Measurements from ENCODE around the gene TM4SF5. TPM values are rescaled to one million over a fixed set of nuclear protein-coding genes. Genes with fewer than 3 reads are reported as not detected.

The TM4SF5 gene
- under 1 TPM in 1 of 2 experiments, not detected in 1; 0.35 TPM for total RNA-seq

GRCh38 chr17:4771519-4772234, at the start of gene TM4SF5:
Gene TM4SF5, plus strand, starts transcription at chr17:4771886. Its CDS starts 37 bp downstream, at chr17:4771923.
- Mint-ChIP-seq H3K4me3 (no peak within 1 kb of the TSS), H3K36me3 (ENCODE audit: low read depth) (no peaks in the 10 kb centered on the region), H3K9me3 (no peaks in the 10 kb centered on the region), H3K27ac (peak within 1 kb of the TSS; percentile 38), H3K27me3 (peaks cover 22% of the 10 kb centered on the region), H3K4me1 (peaks cover 28% of the 10 kb centered on the region)
- ChIA-PET POLR2A (interaction anchor here (0.8 to 2.0 kb wide), 3 partner anchors 15 to 62 kb away, joined by 3 to 9 read pairs (median 6); partner anchors contain the start of genes ARRB2 and VMO1), CTCF (interaction anchor here (0.8 to 2.3 kb wide), 4 partner anchors 16 to 61 kb away, joined by 3 to 18 read pairs (median 4); partner anchors contain the start of genes ARRB2 and GLTPD2)
- DNase-seq = peak; percentile 72

- H3K9me3 Mint-ChIP-seq = no peaks in the 10 kb centered on the region
- H3K27ac Mint-ChIP-seq = no peak overlapping the region
- peaks cover 43% of the 10 kb centered on the region for H3K36me3 Mint-ChIP-seq (ENCODE audit: low read depth)
- no peak overlapping the region for H3K4me3 Mint-ChIP-seq
- CTCF ChIA-PET = no interaction called here
- peaks cover 50% of the 10 kb centered on the region for H3K4me1 Mint-ChIP-seq
- POLR2A ChIA-PET = interaction anchor here (1.0 to 3.1 kb wide), 3 partner anchors 12 to 18 kb away, joined by 3 to 22 read pairs (median 3); partner anchors contain the start of gene ARRB2
- DNase-seq = no peak
- no peaks in the 10 kb centered on the region for H3K27me3 Mint-ChIP-seq
Observed at GRCh38 chr17:4722678-4723240, 48.9 kb upstream of the TM4SF5 start.

DNA sequence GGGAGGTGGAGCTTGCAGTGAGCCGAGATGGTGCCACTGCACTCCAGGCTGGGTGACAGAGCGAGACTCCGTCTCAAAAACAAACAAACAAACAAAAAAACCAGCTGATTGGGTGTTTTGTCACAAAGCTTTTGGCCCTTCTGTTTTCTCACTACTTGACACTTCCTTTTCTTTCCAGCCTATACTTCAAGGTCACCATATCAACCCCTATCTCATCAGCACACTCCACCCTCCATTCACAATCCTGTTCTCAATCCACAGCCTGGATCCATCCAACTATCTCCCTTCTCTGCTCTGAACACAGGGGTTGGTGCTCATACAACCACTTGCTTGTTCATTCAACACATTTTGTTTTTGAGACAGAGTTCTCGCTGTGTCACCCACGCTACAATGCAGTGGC, 47.0 kb upstream of the TM4SF5 start:
- DNase-seq = no peak
- ChIA-PET POLR2A (interaction anchor here (9.4 kb wide), 1 partner anchor 12 kb away, joined by 105 read pairs; the partner anchor contains the start of gene ARRB2), CTCF (interaction anchor here (2.3 kb wide), 1 partner anchor 65 kb away, joined by 5 read pairs; no protein-coding TSS in a partner anchor)
- H3K4me1 Mint-ChIP-seq = peaks cover 56% of the 10 kb centered on the region
- H3K27me3 Mint-ChIP-seq = no peaks in the 10 kb centered on the region
- no peak overlapping the region for H3K4me3 Mint-ChIP-seq
- H3K36me3 Mint-ChIP-seq (ENCODE audit: low read depth) = peaks cover 25% of the 10 kb centered on the region
- H3K27ac Mint-ChIP-seq = no peak overlapping the region
- no peaks in the 10 kb centered on the region for H3K9me3 Mint-ChIP-seq

DNA sequence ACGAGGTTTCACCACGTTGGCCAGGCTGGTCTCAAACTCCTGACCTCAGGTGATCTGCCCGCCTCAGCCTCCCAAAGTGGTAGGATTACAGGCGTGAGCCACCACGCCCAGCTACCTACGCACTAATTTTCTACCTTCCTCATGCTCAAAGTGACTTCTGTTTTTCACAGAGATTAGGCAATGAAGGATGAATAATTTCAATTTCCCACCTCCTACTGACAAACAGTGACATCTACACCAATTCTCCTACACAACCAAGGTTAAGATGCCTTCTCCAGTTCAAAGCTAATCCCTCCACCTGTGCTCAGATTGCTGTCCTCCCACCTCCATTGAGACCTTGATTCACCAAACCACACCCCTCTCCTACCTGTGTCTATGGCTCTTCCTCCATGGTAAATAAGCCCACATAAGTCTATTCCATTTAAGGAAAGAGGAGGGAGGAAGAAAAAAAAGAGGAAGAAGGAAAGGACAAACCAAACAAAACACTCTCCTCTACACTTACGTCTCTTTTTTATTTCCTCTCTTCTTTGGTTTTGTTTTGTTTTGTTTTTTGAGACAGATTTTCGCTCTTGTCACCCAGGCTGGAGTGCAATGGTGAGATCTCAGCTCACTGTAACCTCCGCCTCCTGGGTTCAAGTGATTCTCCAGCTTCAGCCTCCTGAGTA, 45.9 kb upstream of the TM4SF5 start:
- Mint-ChIP-seq H3K27ac (peak overlapping the region; percentile 4), H3K4me3 (no peak overlapping the region), H3K4me1 (peaks cover 54% of the 10 kb centered on the region), H3K9me3 (no peaks in the 10 kb centered on the region), H3K36me3 (ENCODE audit: low read depth) (peaks cover 14% of the 10 kb centered on the region), H3K27me3 (no peaks in the 10 kb centered on the region)
- ChIA-PET CTCF (interaction anchor here (2.3 kb wide), 1 partner anchor 64 kb away, joined by 5 read pairs; no protein-coding TSS in a partner anchor), POLR2A (interaction anchor here (0.6 to 9.4 kb wide), 2 partner anchors 13 to 58 kb away, joined by 3 to 105 read pairs; partner anchors contain the start of gene ARRB2)
- no peak for DNase-seq

- peak; percentile 38 for DNase-seq
- Mint-ChIP-seq H3K9me3 (no peaks in the 10 kb centered on the region), H3K27ac (peak overlapping the region; percentile 84), H3K4me1 (peaks cover 58% of the 10 kb centered on the region), H3K27me3 (no peaks in the 10 kb centered on the region), H3K36me3 (ENCODE audit: low read depth) (no peaks in the 10 kb centered on the region), H3K4me3 (peak overlapping the region; percentile 57)
- ChIA-PET POLR2A (interaction anchor here (9.4 kb wide), 1 partner anchor 15 kb away, joined by 105 read pairs; the partner anchor contains the start of gene ARRB2), CTCF (interaction anchor here (0.9 kb wide), 1 partner anchor 62 kb away, joined by 4 read pairs; no protein-coding TSS in a partner anchor)
Observed at GRCh38 chr17:4728124-4728523, 43.6 kb upstream of the TM4SF5 start.

GRCh38 chr17:4733073-4733531, 38.6 kb upstream of the TM4SF5 start:
- Mint-ChIP-seq H3K36me3 (ENCODE audit: low read depth) (peaks cover 3% of the 10 kb centered on the region), H3K4me1 (peaks cover 52% of the 10 kb centered on the region), H3K4me3 (peak overlapping the region; percentile 30), H3K27me3 (peaks cover 8% of the 10 kb centered on the region), H3K9me3 (no peaks in the 10 kb centered on the region), H3K27ac (no peak overlapping the region)
- POLR2A ChIA-PET = interaction anchor here (1.3 to 1.4 kb wide), 2 partner anchors 57 to 167 kb away, joined by 3 to 5 read pairs; partner anchors contain the start of gene C17orf107
- no peak for DNase-seq
- CTCF ChIA-PET = interaction anchor here (1.5 to 2.2 kb wide), 3 partner anchors 18 to 57 kb away, joined by 6 to 24 read pairs (median 9); partner anchors contain the start of gene ARRB2

- POLR2A ChIA-PET = interaction anchor here (1.0 kb wide), 1 partner anchor 9 kb away, joined by 3 read pairs; no protein-coding TSS in a partner anchor
Observed at GRCh38 chr17:4734857-4735475, 36.7 kb upstream of the TM4SF5 start.

GRCh38 chr17:4735876-4736651, 35.6 kb upstream of the TM4SF5 start:
- POLR2A ChIA-PET = interaction anchor here (0.8 to 1.4 kb wide), 3 partner anchors 11 to 54 kb away, joined by 3 to 4 read pairs (median 3); no protein-coding TSS in a partner anchor
- no peak overlapping the region for H3K27ac Mint-ChIP-seq

More at GRCh38 chr17:4734857-4735475, 36.7 kb upstream of the TM4SF5 start:
- Mint-ChIP-seq H3K9me3 (no peaks in the 10 kb centered on the region), H3K36me3 (ENCODE audit: low read depth) (peaks cover 3% of the 10 kb centered on the region), H3K4me1 (peaks cover 50% of the 10 kb centered on the region), H3K27me3 (peaks cover 20% of the 10 kb centered on the region), H3K27ac (no peak overlapping the region), H3K4me3 (no peak overlapping the region)
- DNase-seq = no peak
- CTCF ChIA-PET = no interaction called here

GRCh38 chr17:4738136-4739121, 33.3 kb upstream of the TM4SF5 start:
- Mint-ChIP-seq H3K4me1 (peaks cover 28% of the 10 kb centered on the region), H3K4me3 (peak overlapping the region; percentile 71), H3K9me3 (no peaks in the 10 kb centered on the region), H3K27me3 (peaks cover 35% of the 10 kb centered on the region), H3K36me3 (ENCODE audit: low read depth) (peaks cover 6% of the 10 kb centered on the region), H3K27ac (no peak overlapping the region)
- POLR2A ChIA-PET = interaction anchor here (1.0 to 2.0 kb wide), 3 partner anchors 10 to 58 kb away, joined by 3 to 5 read pairs (median 3); no protein-coding TSS in a partner anchor
- no peak for DNase-seq
- CTCF ChIA-PET = interaction anchor here (1.4 kb wide), 1 partner anchor 9 kb away, joined by 3 read pairs; no protein-coding TSS in a partner anchor

More at GRCh38 chr17:4735876-4736651, 35.6 kb upstream of the TM4SF5 start:
- Mint-ChIP-seq H3K4me1 (peaks cover 48% of the 10 kb centered on the region), H3K27me3 (peaks cover 30% of the 10 kb centered on the region), H3K36me3 (ENCODE audit: low read depth) (peaks cover 6% of the 10 kb centered on the region), H3K9me3 (no peaks in the 10 kb centered on the region), H3K4me3 (no peak overlapping the region)
- CTCF ChIA-PET = interaction anchor here (1.1 to 1.4 kb wide), 2 partner anchors 51 to 55 kb away, joined by 3 to 4 read pairs; no protein-coding TSS in a partner anchor
- DNase-seq = no peak

DNA sequence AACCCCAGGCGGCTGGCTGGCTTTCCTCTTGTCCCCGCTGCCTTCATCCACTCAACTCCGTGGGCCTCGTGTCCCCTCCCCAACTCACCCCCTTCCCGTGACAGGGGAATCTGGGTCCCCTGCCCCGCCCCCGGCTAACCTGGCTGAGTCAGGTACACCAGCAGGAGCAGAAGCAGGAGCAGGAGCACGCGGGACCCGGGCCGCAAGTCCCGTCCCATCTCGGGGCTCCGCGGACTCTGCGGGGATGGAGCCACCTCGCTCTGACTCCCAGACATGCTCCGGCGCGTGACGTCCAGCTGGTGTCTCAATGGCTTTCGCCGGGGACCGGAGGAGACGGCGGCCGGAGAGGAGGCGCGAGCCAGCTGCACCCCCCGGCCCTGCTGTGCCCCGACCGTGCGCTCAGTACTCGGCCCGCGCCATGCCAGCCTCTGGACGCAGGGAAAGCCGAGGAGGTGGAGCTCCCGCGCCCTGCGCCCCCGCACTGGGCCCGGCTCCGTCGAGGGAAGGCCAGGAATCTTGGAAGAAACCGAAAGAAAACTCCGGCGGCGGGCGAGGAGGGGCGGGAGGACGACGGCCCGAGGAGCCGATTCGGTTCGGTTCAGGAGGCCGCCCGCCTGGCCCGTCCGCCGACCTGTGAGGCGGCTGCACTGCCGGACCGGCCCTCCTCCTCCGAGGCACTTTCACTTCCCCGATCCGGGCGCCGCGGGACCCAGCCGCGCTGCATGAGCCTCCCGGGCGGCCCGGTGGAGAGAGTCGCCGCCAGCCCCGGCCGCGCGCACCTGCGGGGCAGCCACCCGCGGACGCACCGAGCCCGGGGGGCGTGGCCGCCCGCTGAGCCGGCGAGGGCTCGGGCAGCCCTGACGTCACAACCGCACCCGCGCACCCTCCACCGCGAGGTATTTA, 32.3 kb upstream of the TM4SF5 start, which contains the start of the genes CXCL16 and ZMYND15:
Gene CXCL16, minus strand, starts transcription at position 807 of the 903 bp plus-strand sequence. Its CDS starts 589 bp downstream, at position 218.
Gene ZMYND15, plus strand, starts transcription at position 712 of the 903 bp plus-strand sequence. CDS start 716 bp downstream, outside the sequence.
- ChIA-PET CTCF (interaction anchor here (1.4 kb wide), 1 partner anchor 8 kb away, joined by 3 read pairs; no protein-coding TSS in a partner anchor), POLR2A (interaction anchor here (1.0 to 2.0 kb wide), 3 partner anchors 9 to 57 kb away, joined by 3 to 5 read pairs (median 3); no protein-coding TSS in a partner anchor)
- peak; percentile 56 for DNase-seq

More for the DNA sequence above, 32.3 kb upstream of the TM4SF5 start, which contains the start of the genes CXCL16 and ZMYND15:
- Mint-ChIP-seq H3K4me1 (peaks cover 26% of the 10 kb centered on the region), H3K27me3 (peaks cover 37% of the 10 kb centered on the region), H3K27ac (no peak within 1 kb of the TSS), H3K9me3 (no peaks in the 10 kb centered on the region), H3K4me3 (peak within 1 kb of the TSS; percentile 74), H3K36me3 (ENCODE audit: low read depth) (peaks cover 3% of the 10 kb centered on the region)

Measured in activated CD4-positive, alpha-beta memory T cell treated with anti-CD3 and anti-CD28 coated beads, Interleukin-2, amount 10 ng/mL, durations not matched to agents 7 days and 5 days (primary cell).